Suppressor macrophage treated with lipopolysaccharide for 1 hour (primary cell): ENCODE data around the gene OGA.
"Not testable (repeated sequence)": the region's sequence is repeated elsewhere in the genome, so short reads cannot be mapped to it uniquely, and the experiment has no call there.

Experiments used
- DNase-seq, 3 donors: peaks; one replicate each; pipeline ENCODE4 v3.0.0-alpha.2; 2020 to 2022

OGA gene

GRCh38 chr10:101797403-101798059 is 20.7 kb downstream of the OGA start:
- no peak for DNase-seq

GRCh38 chr10:101793526-101793925 is 24.7 kb downstream of the OGA start:
- no peak for DNase-seq

- DNase-seq, result no peak
These were observed 28.6 kb downstream of the OGA start for GRCh38 chr10:101789686-101790085.

DNA sequence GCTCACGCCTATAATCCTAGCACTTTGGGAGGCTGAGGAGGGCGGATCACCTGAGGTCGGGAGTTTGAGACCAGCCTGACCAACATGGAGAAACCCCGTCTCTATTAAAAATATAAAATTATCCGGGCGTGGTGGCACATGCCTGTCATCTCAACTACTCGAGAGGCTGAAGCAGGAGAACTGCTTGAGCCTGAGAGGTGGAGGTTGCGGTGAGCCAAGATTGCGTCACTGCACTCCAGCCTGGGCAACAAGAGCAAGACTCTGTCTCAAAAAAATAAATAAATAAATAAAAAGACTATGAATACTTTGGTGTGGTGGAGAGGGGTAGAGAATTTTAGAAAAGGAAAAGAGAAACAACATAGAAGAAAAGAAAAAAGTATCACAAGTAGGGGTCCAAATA is 29.0 kb downstream of the OGA start:
- DNase-seq, result not testable (repeated sequence)

DNA sequence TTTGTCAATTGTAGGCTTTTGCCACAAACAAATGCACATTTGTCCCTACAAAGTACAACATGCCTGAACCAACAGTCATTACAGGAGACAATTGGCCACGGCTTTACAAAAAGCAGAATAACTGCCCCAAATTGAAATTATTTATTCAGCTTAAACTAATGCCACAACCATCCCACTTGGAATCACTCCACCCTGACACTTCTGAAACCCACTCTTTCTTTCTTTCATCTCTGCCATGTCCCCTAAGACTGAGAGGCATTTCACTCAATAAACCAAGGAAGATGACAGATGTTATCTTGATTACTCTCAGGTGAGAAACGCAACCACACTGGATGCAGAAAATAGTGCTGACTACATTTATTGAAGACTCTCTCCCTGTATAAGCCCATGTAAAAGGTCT is 32.4 kb downstream of the OGA start:
- DNase-seq, result no peak

DNA sequence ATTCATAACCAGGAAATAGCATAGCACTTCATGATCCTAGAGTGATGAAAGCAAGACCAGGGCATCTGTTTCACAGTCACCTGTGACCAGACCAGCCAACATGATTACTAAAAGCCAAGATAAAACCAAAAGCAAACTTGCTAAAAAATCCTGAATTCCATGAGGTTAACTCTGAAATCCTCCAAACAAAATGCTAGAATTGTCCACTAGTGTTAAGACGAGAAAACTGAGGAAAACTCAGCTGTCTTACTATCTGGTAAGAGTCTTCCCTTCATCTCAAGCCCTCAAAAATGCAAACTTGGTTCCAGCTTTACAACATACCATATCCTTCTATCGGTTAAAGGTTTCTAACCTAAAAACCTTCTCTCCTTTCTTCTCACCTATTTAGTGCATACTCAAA is 33.7 kb downstream of the OGA start:
- no peak for DNase-seq

- DNase-seq, result no peak
These were observed 34.5 kb downstream of the OGA start for GRCh38 chr10:101783736-101784118.

- DNase-seq, result peak; percentile 77 to 89 (median 84)
These were observed 35.2 kb downstream of the OGA start, which contains the start of gene NPM3 for GRCh38 chr10:101782811-101783735. NPM3 (minus strand) TSS chr10:101783446; CDS start chr10:101783390, 56 bp downstream.

GRCh38 chr10:101781984-101782810 is 36.0 kb downstream of the OGA start:
- no peak for DNase-seq

GRCh38 chr10:101781655-101781983 is 36.6 kb downstream of the OGA start:
- DNase-seq, result no peak

- DNase-seq, result peak; percentile 76 to 88 (median 80)
These were observed 37.2 kb downstream of the OGA start for GRCh38 chr10:101780818-101781654.

- no peak for DNase-seq
These were observed 37.9 kb downstream of the OGA start for GRCh38 chr10:101780187-101780817.

GRCh38 chr10:101779544-101780186 is 38.6 kb downstream of the OGA start:
- DNase-seq, result peak; percentile 84 to 94 (median 90)

DNA sequence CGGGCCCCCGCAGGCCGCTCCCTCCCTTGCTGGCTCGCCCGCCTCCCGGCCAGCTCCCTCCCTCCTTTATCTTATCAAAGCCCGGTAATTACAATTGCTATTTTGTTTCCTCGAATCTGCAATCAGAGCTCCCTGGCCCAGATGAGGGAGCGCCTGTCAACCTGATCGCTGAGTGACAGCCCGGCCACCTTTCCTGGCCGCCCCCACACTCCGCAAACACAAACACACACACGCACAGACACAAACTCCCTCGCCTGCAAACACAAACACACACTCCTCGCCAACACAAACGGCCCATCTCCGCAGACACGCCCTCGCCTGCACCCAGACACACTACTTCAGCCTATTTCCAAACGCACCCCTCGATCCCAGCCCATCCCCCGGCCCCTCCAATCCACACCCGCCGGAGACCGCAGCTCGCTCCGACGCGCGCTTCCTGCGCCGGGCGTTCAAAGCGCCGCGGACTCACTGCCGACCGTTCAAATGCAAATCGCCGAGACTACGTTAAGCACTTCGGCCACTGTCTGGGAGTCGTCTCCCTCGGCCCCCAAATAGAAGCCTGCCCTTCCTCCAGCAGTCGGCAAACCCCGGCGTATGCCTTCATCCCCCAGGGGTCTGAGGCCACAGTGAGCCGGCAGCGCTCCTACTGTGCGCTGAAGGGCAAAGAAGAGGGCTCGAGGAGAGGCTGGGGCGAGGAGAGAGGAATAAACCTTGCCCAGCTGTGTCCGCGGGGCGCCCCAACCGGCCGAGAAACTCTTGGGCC is 39.3 kb downstream of the OGA start:
- peak; percentile 19 to 60 (median 39) for DNase-seq

DNA sequence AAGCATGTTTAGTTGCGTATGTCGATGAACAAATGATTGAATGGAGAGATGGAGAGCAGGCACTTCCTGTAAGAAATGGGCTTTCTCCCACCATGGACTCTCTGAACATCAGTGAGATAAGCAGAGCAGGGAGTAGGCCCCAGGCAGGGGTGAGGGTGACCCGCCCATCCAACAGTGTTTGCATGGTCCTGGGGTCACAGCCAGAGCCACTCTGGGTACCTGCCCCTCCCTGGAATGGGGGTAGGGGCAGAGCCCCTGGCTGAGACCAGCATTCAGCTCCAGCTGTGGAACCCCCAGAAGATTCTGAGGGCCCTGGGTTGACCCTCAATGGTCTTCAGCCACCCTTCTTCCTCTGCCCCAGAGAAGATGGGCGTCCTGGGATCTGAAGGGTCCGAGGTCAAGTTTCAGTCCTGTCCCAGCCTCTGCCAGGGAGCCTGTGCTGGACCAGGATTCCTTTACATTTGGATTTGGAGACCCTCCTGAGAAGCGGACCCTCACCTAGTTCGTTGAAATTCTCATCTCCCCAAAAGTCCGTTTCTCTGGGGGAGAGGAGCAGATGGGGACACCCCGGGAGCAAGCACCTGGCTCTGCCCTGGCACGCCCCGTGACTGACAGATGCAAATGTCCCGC is 40.0 kb downstream of the OGA start:
- no peak for DNase-seq

- DNase-seq, result no peak
These were observed 40.6 kb downstream of the OGA start for GRCh38 chr10:101777619-101778145.

DNA sequence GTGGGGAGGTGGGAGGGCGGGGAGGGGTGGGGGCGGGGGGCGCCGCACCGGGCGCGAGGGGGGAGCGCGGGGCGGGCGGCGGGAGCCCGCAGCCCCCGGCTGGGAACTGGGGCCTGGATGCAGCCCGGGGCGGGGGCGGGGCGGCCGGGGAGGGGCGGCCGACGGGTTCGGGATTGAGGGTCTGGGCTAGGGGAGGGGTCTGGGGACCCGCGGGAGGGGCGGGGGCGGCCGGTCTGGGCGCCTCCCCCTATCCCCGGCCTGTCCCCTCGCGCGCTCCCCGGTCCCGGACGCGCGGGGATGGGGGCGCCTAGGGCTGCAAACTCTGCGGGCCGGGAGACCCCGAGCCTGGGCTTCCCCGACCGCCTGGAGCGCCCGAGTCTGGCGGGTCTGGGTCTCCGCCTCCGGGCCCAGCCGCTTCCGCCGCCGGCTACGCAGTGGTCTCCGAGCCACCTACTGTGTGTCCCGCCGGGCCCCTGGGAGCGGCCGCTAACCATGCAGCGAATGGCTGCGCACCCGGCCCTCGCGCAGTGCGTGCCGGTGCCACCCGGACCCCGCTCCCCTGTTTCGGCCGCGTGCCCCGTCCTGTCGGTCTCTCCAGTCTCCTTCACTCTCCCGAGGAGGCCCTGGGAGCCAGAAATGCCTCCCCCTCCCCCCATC is 42.0 kb downstream of the OGA start:
- DNase-seq, result no peak

- DNase-seq, result peak in 1 of 3 donors; percentile 42
These were observed 42.7 kb downstream of the OGA start, which contains the start of gene FGF8 for GRCh38 chr10:101775273-101776160. FGF8 (minus strand) TSS chr10:101776114; CDS start chr10:101775900, 214 bp downstream.
